Measurements from ENCODE around the gene ACBD6.

ACBD6 gene

DNA sequence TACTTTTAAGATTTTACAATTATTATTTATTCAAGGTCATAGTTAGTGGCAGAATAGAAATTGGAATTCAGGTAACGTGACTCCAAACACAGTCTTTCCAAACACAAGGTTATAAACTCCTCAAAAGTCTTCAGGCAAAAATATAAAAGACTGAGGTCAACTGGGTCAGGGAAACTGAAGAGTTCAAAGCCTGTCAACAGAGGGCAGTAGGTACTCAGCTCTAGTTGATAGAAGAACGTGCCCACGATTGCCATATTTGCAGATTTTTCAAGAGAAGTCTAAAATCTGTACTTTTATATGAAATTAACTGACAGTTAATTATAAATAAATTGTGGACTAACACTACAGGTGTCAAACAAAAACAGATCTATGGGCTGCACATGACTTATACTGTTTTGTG, 137.3 kb downstream of the ACBD6 start:
- DNase-seq, result no peak

- DNase-seq, result no peak
Measured at GRCh38 chr1:180363246-180363995, 139.0 kb downstream of the ACBD6 start.

DNA sequence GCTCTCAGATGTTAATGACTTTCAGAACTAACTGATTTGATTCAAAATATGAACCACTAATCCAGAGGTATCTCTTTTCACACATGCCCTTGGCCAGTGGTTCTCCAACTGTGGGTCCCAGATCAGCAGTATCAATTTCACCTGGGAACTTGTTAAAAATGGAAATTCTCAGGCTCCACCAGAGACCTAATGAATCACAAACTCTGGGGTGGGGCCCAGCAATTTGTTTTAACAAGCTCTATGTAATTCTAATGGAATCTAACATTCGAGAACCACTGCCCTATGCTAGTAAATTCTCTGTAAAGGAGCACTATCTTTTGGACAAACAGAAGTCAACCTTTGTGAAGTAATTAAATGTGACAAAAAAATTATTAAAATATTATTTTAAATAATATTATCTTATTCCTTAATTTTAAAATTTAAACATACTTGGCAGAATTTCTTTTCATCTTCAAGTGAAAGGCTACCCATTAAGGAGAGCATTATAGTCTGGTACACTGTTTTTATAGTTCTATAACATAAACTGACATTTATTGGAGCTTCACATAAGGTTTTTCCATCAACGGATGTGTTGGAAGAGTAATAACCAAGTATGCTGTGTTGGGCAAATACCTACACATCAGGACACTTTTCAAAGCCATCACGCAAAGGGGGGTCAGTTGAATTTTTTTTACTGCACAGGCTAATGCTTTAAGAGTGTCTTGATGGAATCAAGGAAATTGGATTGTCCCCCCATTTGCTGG, 141.9 kb downstream of the ACBD6 start:
- no peak for DNase-seq

- no peak for DNase-seq
Measured at GRCh38 chr1:180358649-180359048, 143.7 kb downstream of the ACBD6 start.

- no peak for DNase-seq
Measured at GRCh38 chr1:180353945-180354344, 148.4 kb downstream of the ACBD6 start.

DNA sequence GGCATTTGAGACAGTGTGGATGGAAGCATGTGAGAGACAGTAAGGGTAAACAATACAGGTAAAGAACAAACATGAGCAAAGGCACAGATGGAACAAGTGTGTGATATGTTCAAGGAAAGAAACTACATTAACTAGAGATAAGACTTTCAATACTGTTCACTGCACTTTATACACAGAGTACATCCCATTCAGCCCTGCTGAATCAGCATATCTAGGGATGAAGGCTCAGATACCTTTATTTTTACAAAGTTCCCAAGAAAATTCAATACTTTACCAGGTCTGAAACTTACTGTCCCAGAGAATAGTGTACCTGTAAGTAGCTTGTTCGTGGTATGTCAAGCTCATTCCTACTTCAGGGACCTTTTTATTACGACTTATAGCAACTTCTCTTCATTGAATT, 149.8 kb downstream of the ACBD6 start:
- no peak for DNase-seq

GRCh38 chr1:180352021-180352420, 150.4 kb downstream of the ACBD6 start:
- no peak for DNase-seq

DNA sequence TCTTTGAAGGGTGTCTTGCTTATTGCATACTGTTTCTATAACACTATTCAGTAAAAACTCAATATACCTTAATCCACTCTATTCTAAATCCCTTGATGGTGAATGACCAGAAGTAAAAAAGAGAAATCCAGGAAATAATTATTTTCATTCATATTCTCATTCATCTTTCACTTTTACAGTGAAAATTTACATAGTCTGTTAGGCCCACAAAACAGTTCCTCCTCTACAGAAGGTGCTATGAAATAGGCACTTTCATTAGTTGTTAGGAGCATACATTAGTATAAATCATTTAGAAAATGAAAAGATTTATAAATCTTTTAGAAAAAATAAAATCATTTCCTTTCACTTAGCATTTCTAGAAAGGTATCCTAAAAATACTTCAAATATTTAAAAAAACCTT, 157.2 kb downstream of the ACBD6 start:
- DNase-seq, result no peak

- DNase-seq, result peak; percentile 86
Measured at GRCh38 chr1:180343921-180344769, 158.2 kb downstream of the ACBD6 start.

DNA sequence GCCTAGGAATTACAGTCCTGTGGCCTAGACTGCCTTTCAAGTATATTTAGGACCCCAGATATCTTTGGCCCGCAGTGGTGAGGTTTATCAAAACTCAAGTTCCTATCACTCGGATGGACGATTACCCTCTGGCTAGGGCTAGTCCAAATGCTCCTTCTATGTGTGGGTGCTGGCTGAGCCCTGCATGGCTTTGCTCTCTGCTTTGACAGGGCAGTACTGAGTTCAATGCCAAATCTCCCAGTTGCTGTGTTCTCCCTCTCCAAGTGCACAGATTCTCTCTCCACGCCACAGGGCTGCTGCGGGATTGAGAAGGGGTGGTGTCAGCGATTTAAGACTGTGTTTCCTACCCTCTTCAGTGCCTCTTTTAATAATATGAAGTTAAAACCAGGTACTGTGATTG, 175.3 kb downstream of the ACBD6 start:
- no peak for DNase-seq

DNA sequence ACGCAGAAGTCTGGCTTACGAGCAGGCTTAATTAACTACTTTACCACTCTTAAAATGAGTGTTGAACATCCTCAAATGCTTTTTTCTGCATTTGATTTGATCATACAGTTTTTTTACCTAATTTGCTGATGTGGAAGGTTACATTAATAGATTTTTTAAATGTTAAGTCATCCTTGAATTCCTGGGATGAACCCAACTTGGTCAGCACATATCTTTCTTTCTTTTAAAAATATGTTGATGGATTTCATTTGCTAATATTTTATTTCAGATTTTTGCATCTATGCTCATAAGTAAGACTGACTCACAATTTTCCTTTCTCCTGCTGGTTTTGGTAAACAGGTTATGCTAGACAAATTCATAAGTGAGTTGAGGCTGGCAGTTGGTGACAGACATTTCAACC, 189.5 kb downstream of the ACBD6 start:
- no peak for DNase-seq

DNA sequence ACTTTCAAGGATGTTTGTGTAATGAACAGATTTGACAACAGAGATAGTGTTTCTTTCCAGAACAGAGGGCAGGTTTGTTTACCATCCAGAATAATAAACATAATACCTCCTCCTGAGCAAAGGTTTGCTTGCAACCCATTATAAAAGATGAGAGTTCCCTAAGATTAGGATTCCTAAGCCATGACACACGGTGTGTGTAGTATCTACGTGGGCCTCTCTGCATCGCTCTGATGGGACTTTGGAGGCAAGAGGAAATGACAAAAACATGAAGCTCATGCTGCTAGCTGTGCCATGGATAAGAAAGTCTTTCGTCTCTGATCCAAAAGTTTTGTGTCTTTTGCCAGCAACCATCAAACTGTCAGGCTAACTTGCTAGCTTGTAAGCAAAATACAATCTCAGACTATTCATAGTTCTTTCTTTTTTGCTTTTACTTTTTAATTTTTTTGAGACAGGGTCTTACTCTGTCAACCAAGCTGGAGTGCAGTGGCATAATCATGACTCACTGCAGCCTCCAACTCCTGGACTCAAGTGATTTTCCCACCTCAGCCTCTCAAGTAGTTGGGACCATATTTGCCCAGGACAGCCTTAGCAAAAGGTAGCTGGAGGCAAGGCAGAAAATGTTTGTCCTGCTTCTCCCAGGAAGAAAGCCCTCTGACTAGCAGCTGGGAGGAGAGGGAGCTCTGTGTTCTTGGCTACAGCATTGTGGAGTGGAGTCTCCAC, 191.2 kb downstream of the ACBD6 start:
- no peak for DNase-seq

- no peak for DNase-seq
Measured at GRCh38 chr1:180310095-180310494, 192.3 kb downstream of the ACBD6 start.

GRCh38 chr1:180309338-180309737, 193.0 kb downstream of the ACBD6 start:
- DNase-seq, result no peak

DNA sequence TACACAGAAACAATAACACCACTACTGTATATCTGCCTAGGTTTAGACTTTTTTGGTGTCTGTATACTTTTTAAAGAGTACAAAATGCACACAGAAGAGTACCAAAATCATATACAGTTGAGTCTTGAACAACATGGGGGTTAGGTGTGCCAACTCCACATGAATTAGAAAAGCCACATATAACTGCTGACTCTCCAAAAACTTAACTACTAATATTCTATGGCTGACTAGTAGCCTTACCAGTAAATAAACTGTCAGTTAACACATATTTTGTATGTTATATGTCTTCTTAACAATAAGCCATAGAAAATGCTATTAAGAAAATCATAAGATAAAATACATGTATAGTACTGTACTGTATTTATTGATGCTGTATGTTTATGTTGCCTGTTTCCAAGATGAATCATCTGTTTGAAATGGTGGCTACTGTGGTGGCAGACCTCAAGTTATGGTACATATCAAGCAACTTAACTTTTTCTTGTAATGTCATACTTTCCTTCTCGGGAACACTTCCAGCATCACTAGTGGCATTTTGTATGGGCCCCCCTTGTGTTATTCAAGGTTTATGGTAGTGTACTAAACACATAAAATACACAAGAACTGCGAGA, 201.1 kb downstream of the ACBD6 start:
- no peak for DNase-seq

DNA sequence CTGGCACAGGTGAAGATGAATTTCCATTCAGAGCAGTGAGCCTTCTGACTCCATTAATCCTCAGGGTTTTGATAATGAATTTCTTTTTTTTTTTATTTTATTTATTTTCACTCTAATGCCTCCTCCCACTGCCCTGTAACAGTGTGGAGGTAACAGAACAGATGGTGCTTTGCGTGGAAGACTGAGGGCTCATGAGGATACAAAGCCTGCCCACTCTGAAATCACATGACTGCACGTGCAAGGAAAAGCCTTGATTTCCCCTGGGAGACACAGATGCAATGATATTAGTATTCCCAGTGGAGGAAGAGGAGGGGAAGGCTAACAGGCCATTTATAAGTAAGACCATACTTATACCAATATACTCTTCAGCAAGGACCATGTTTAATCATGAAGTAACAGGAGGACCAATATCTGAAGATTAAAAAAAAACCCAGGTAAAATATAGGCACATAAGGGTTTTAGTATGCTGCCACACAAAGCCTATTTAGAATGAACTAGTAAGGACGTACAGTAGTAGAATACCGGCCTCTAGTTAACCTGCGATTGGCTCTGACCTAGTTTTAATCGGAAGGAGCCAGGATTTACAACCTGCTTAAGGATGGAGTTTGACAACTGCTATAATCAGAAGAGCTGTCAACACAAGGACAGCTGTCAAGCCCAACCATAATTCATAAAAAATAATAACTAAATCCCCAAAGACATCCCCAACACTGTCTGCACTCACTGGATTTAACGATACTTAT, 202.7 kb downstream of the ACBD6 start:
- peak; percentile 26 for DNase-seq

DNA sequence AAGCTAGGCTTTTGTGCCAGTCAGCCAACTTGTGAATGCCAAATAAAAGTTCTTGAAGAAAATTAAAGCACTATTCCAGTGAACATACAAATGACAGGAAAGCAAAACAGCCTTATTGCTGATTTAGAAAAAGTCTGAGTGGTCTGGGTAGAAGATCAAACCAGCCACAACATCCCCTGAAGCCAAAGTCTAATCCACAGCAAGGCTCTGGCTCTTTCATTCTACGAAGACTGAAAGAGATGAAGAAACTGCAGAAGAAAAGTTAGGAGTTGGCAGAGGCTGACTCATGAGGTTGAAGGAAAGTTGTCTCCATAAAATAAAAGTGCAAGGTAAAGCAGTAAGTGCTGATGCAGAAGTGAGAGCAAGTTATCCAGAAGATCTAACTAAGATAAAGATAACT, 206.4 kb downstream of the ACBD6 start:
- DNase-seq, result no peak

DNA sequence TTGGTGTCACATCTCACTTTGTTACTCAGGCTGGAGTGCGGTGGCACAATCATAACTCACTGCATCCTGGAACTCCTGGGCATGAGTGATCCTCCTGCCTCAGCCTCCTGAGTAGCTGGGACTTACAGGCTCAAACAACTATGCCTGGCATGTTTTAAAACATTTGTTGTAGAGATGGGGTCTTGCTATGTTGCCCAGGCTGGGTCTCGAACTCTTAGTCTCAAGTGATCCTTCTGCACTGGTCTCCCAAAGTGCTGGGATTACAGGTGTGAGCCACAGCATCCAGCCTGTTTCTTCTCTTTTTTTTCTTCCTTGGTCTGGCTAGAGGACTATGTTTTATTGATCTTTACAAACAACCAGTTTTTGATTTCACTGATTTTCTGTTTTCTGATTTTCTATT, 207.7 kb downstream of the ACBD6 start:
- DNase-seq, result no peak

GRCh38 chr1:180291004-180291403, 211.4 kb downstream of the ACBD6 start:
- DNase-seq, result no peak

DNA sequence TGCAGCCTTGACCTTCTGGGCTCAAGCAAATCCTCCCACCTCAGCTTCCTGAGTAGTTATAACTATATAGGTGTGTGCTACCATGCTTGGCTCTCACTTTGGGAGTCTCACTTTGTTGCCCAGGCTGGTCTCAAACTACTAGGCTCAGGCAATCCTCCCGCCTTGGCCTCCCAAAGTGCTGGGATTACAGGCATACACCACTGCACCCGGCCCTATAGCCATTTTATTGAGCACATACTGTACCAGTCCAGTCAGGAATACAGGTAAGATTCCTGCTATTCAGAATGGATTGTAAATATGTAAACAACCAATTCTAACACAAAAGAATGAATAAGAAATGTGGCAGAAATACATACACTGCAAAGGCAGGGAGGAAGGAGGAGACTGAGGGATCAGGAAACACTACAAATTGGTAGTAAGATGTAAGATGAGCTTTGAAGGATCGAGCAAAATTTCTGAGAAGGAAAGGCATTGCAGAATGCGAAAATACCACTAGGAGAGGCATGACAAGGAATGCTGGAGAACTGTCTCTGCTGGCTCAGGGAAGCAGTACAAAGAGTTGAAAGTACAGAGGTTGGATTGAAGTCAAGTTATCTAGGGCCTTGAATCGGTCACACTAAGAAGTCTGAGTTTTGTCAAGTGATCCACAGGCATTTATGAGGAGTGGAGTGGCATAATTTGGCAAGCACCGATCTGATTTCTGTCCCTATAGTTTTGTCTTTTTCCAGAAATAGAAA, 211.9 kb downstream of the ACBD6 start:
- no peak for DNase-seq

- no peak for DNase-seq
Measured at GRCh38 chr1:180288940-180289339, 213.4 kb downstream of the ACBD6 start.
